SK-N-MC (cell line): ENCODE data around the gene HS3ST4.

Experiments used
- DNase-seq: peaks from one replicate; pipeline ENCODE4 v3.0.0-alpha.2; 2011; ENCODE audit warnings: low read depth, low spot score
- H3K27ac ChIP-seq: fragments of 200-600 bp; sonication (generic); 2 replicates; pipeline ENCODE4 v1.5.1; 2016; ENCODE audit warnings: mixed run types
- H3K36me3 ChIP-seq: fragments of 200-600 bp; sonication (generic); 2 replicates; pipeline ENCODE4 v1.6.1; 2017; ENCODE audit warnings: antibody characterized with exemption, low read length, mixed read lengths; ENCODE audit not compliant: insufficient read depth
- H3K4me3 ChIP-seq: fragments of 200-600 bp; sonication (generic); 2 replicates; pipeline ENCODE4 v1.5.1; 2016
- H3K9ac ChIP-seq: fragments of 200-600 bp; sonication (generic); 2 replicates; pipeline ENCODE4 v1.8.0; 2017; ENCODE audit warnings: mixed run types, mixed read lengths; ENCODE audit not compliant: insufficient read length
- H3K9me3 ChIP-seq: fragments of 200-600 bp; sonication (generic); 2 replicates; pipeline ENCODE4 v1.6.1; 2017; ENCODE audit warnings: low read depth, mild to moderate bottlenecking, antibody characterized with exemption, low read length, moderate library complexity, mixed read lengths
- EZH2 ChIP-seq: fragments of 200-600 bp; sonication (generic); IDR thresholded peaks from one replicate; pipeline ENCODE4 v1.6.1; 2017; ENCODE audit warnings: antibody characterized with exemption
- FOXP2 ChIP-seq: optimal IDR thresholded peaks from 2 replicates; pipeline ENCODE3; 2011; ENCODE audit warnings: mild to moderate bottlenecking, moderate library complexity; ENCODE audit not compliant: insufficient read depth; ENCODE audit errors: extremely low read length, control extremely low read depth
- POLR2AphosphoS5 ChIP-seq: IDR thresholded peaks from 2 replicates; pipeline ENCODE4 v1.6.1; 2012; ENCODE audit warnings: mild to moderate bottlenecking, low read depth, low read length, borderline replicate concordance

The HS3ST4 gene

DNA sequence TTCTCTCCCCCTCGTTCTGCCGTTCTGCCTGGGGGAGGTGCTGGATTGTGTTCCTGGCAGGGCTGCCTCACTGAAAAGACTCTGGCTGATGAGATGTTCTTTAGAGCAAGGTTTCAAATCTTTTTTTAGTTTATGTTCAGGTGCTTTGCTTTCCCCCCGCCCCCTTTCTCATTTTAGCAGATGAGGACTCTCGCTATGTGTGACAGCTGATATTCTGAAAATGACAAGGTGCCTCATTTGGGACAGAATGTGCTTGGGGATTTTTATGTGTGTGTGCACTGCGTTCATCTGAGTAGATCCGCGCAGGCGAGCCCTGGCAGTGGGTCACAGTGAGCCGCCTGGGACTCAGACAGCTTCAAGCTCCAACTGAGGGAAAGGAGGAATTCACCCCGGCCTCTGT is 205.9 kb downstream of the HS3ST4 start:
- Histone ChIP-seq H3K9me3 (no peaks in the 10 kb centered on the region), H3K36me3 (0 out of 2 replicates have a peak, but pooled peaks cover 5% of the 10 kb centered on the region), H3K27ac (no peak overlapping the region), H3K4me3 (no peak overlapping the region; the same call in 1 of the 2 replicates), H3K9ac (no peak overlapping the region)
- no peak for TF ChIP-seq POLR2AphosphoS5
- no peak for TF ChIP-seq FOXP2
- no peak for TF ChIP-seq EZH2
- DNase-seq = no peak

DNA sequence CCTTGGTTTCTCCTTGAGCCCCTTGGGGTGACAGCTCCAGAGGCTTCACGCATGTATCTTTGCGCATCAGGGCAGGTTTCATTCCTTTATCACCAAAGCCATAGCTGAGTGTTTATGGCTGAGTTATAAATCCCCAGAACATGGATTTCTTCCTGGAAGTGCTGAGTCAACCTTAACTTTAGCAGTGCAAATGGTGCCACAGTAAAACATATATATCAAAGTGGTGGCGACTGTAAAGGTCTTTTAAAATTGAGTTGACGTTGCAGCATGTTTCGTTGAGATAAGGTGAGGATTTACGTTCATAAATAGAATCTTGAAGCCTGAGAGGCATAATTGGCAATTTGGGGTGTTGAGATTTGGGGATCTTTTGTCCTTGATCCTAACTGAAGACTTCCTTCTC is 214.1 kb downstream of the HS3ST4 start:
- no peaks in the 10 kb centered on the region for H3K9me3 ChIP-seq
- H3K4me3 ChIP-seq = no peak overlapping the region
- TF ChIP-seq EZH2 (no peak), FOXP2 (no peak), POLR2AphosphoS5 (no peak)
- no peak overlapping the region for H3K27ac ChIP-seq
- DNase-seq = no peak
- H3K36me3 ChIP-seq = no peaks in the 10 kb centered on the region
- H3K9ac ChIP-seq = no peak overlapping the region

DNA sequence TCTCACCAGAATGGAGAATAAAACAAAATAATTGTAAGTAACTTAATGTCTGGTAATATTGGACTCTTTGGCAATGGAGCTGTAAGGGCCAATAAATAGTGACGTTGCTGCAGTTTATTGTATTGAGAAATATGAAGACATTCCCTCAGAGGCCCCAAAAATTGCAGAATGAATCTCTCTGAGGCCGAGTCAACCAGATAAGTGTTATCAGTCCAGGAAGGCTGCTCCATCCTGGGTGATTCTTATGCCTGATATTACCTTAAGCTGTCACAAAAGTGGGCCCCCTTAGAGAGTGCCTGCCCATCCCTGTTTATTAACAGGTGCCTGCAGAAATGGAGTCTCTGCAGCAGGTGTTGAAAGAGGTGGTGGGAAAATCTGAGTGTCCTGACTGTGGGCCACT is 219.2 kb downstream of the HS3ST4 start:
- no peak for DNase-seq
- Histone ChIP-seq H3K36me3 (no peaks in the 10 kb centered on the region), H3K27ac (no peak overlapping the region), H3K4me3 (no peak overlapping the region), H3K9me3 (no peaks in the 10 kb centered on the region), H3K9ac (no peak overlapping the region)
- TF ChIP-seq POLR2AphosphoS5 = no peak
- no peak for TF ChIP-seq FOXP2
- no peak for TF ChIP-seq EZH2

DNA sequence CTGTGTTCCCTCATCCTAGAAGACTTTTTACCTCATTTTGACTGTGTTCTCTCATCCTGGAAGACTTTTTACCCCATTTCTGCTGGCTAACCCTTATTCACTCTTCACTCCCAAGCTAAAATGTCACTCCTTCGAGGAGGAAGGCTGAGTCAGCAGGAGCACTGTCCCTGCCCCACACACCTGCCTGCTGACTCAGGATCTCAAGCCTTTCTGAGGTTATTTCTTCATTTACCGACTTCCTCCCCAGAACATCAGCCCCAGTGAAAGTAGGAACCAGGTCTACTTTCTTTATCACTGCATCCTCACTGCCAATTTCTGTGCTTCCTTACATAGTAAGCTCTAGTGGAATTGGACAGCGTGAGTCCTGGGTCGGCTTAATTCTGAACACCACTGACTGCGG is 220.6 kb downstream of the HS3ST4 start:
- no peak for DNase-seq
- Histone ChIP-seq H3K27ac (no peak overlapping the region), H3K9me3 (no peaks in the 10 kb centered on the region), H3K4me3 (no peak overlapping the region), H3K9ac (no peak overlapping the region), H3K36me3 (no peaks in the 10 kb centered on the region)
- no peak for TF ChIP-seq EZH2
- no peak for TF ChIP-seq FOXP2
- no peak for TF ChIP-seq POLR2AphosphoS5

DNA sequence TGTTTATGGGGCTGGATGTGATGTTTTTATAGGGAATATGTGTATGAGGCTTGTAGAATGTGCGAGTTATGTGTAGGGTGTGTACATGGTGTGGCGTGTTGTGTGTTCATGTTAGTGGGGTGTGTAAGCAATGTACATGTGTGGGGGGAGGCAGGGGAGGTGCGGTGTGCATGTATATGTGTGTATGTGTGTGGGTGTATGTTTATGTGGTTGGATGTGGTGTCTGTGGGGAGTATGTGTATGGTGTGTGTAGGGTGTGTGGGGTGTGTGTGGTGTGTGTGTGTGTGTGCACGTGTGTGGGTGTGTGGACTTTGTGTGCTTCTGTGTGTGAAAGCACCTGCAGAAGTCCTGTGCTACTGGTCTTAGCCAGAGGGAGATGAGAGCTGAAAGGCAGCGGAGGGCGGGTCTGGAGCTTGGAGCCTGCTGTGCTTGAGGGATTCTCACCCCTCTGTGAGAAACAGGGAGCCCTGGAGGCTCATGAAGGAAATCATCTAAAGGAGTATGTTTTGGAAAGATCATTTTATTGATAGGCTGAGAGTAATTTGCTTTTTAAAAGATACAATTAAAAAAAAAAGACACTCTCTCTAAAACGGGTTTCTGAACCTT is 222.7 kb downstream of the HS3ST4 start:
- Histone ChIP-seq H3K27ac (no peak overlapping the region), H3K4me3 (no peak overlapping the region), H3K9me3 (no peaks in the 10 kb centered on the region), H3K36me3 (no peaks in the 10 kb centered on the region), H3K9ac (no peak overlapping the region)
- DNase-seq = no peak
- no peak for TF ChIP-seq POLR2AphosphoS5
- no peak for TF ChIP-seq FOXP2
- no peak for TF ChIP-seq EZH2

DNA sequence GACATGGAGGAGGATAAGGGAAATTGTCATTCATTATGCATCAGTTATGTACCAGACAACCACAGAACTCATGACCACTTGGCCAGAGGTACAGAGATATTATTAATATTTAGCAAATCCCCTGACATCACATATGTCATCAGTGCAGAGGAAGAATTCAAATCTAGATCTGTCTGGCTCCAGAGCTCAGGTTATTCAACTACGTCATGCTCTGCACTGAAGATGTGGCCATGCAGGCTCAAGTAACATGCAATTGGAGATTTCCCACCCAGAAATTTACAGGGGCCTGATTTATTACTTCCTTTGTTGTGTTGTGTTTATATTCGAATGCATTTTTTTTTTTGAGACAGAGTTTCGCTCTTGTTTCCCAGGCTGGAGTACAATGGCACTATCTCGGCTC is 224.3 kb downstream of the HS3ST4 start:
- Histone ChIP-seq H3K36me3 (no peaks in the 10 kb centered on the region), H3K9ac (no peak overlapping the region)
- TF ChIP-seq FOXP2 (no peak), EZH2 (no peak), POLR2AphosphoS5 (no peak)

DNA sequence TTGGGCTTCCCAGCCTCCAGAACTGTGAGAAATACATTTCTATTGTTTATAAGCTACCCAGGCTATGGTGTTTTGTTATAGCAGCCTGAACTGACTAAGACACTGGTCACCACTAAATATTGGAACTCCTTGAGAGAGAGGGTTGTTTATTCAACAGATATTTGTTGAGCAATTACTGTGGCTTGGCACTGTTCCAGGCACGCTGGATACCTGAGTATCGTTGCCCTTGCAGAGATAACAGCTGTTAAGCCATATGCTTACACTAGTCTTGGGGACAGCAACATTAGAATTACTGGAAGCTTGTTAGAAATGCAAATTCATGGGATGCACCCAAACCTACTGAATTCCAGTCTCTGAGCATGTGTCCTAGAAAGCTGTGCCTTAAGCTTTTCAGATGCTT is 230.7 kb downstream of the HS3ST4 start:
- H3K27ac ChIP-seq = no peak overlapping the region
- no peak for DNase-seq
- TF ChIP-seq POLR2AphosphoS5 = no peak
- TF ChIP-seq EZH2 = no peak
- no peak for TF ChIP-seq FOXP2
- no peak overlapping the region for H3K4me3 ChIP-seq
- no peak overlapping the region for H3K9ac ChIP-seq
- no peaks in the 10 kb centered on the region for H3K9me3 ChIP-seq
- H3K36me3 ChIP-seq = no peaks in the 10 kb centered on the region

More for the DNA sequence above, 224.3 kb downstream of the HS3ST4 start:
- no peak for DNase-seq
- Histone ChIP-seq H3K4me3 (no peak overlapping the region), H3K27ac (no peak overlapping the region), H3K9me3 (no peaks in the 10 kb centered on the region)

- DNase-seq = no peak
- TF ChIP-seq EZH2 (no peak), POLR2AphosphoS5 (no peak), FOXP2 (no peak)
- Histone ChIP-seq H3K9me3 (no peaks in the 10 kb centered on the region), H3K4me3 (no peak overlapping the region), H3K36me3 (no peaks in the 10 kb centered on the region), H3K9ac (no peak overlapping the region), H3K27ac (no peak overlapping the region)
Measured at GRCh38 chr16:25925421-25925820, 233.7 kb downstream of the HS3ST4 start.
